HepG2 (cell line): ENCODE results near the gene ULK3. TPM values are rescaled to one million over a fixed set of nuclear protein-coding genes. Genes with fewer than 3 reads are reported as not detected.
A peak's percentile ranks its signal among the peaks of the same experiment; 100 is the strongest.

Experiments used
- ISL2 ChIP-seq: sonication (generic); formaldehyde crosslinking; IDR thresholded peaks from 2 replicates; pipeline ENCODE4 v1.5.0; 2020; ENCODE audit warnings: missing genetic modification reagents
- KDM6A ChIP-seq: IDR thresholded peaks from 2 replicates; pipeline ENCODE4 v1.6.1; 2016; ENCODE audit warnings: low read depth
- TEAD3 ChIP-seq: optimal IDR thresholded peaks from 2 replicates; pipeline ENCODE3; 2016; ENCODE audit warnings: borderline replicate concordance
- ZNF234 ChIP-seq: sonication (generic); formaldehyde crosslinking; conservative IDR thresholded peaks from 2 replicates; pipeline ENCODE4 v1.5.1; 2020; ENCODE audit warnings: mild to moderate bottlenecking, missing genetic modification reagents
- ZNF766 ChIP-seq: sonication (generic); formaldehyde crosslinking; IDR thresholded peaks from 2 replicates; pipeline ENCODE4 v1.5.0; 2020; ENCODE audit warnings: missing genetic modification reagents, borderline replicate concordance
- polyA plus RNA-seq, 8 experiments: library from polyadenylated mRNA; depleted of rRNA in 3 of 8; stranded (reverse) in 7 of 8; unstranded in 1 of 8; fragments of >200 nt; fragmentation: Illumina TruSeq in 4 of 8; extraction: Trizol in 4 of 8; gene quantifications; 2 replicates each; pipeline versions ENCODE4 v1.2.1 to v1.2.3, GENCODE V29; 2011 to 2016; ENCODE audit warnings: low read depth in 4 of 8, missing spikeins in 1 of 8, mixed read lengths in 1 of 8; ENCODE audit not compliant: insufficient read depth in 1 of 8
- total RNA-seq, 5 experiments: library from RNA; depleted of rRNA; stranded (reverse); fragments of >200 nt; fragmentation: Illumina TruSeq; extraction: Trizol; gene quantifications; 2 replicates each; pipeline ENCODE4 v1.2.3, GENCODE V29; 2016; ENCODE audit warnings: low read depth in 1 of 5
- TF ChIP-seq, protein P1 (sequence below): sonication (generic); formaldehyde crosslinking; IDR thresholded peaks from 2 replicates; pipeline ENCODE4 v1.5.0; 2020; ENCODE audit warnings: mild to moderate bottlenecking, missing genetic modification reagents, borderline replicate concordance
- TF ChIP-seq, protein P2 (sequence below): sonication (generic); formaldehyde crosslinking; IDR thresholded peaks from 2 replicates; pipeline ENCODE4 v1.5.0; 2020; ENCODE audit warnings: missing genetic modification reagents
- TF ChIP-seq, protein P3 (sequence below): sonication (generic); formaldehyde crosslinking; IDR thresholded peaks from 2 replicates; pipeline ENCODE4 v1.4.0; 2020; ENCODE audit warnings: missing genetic modification reagents
- TF ChIP-seq, protein P4 (sequence below): sonication (generic); formaldehyde crosslinking; IDR thresholded peaks from 2 replicates; pipeline ENCODE4 v1.4.0; 2020; ENCODE audit warnings: missing genetic modification reagents
- TF ChIP-seq, protein P5 (sequence below): sonication (generic); formaldehyde crosslinking; IDR thresholded peaks from 2 replicates; pipeline ENCODE4 v1.8.0; 2022; ENCODE audit warnings: missing genetic modification reagents, mild to moderate bottlenecking, borderline replicate concordance

Gene ULK3
- total and polyA plus RNA-seq, 2 of the 13 experiments (the other 11 are each of a cell fraction or from before 2014, with no cell fraction given) = 15.2 to 23.7 TPM

DNA sequence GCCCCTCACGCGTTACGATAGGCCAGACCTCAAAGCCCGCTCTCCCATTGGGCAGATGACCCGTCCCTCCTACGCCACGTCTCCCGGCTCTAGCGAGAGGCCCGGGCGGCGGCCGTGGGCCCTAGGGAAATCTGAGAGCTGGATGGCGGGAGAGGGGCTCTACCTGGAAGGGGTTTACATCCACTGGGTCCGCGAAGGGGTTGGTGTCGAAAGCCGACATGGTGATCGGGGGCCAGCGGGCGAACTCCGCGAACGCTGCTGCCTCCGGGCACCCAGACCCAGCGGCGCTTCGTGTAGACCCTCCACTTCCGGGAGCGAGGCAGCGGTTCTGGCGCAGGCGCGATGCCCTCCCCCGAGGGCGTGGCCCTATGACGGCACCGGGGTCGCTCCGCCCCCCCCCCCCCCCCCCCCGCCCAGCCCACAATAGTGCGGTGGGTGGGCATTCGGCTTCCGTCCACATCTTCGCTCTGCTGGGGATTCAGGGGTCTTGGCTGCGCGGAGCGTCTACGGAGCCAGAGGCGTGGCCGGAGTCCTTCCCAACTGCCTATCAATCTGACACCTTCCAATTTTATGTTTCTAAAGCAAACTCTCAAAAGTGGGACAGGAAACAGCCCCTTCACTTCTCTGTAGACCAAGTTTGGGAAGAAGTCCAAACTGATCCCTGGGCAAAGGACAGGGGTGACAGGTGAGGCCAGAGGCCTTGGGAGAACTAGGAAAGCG lies 30.2 kb upstream of the ULK3 start, which contains the start of gene SCAMP2 (continued):
- TF ChIP-seq, protein P1, sequence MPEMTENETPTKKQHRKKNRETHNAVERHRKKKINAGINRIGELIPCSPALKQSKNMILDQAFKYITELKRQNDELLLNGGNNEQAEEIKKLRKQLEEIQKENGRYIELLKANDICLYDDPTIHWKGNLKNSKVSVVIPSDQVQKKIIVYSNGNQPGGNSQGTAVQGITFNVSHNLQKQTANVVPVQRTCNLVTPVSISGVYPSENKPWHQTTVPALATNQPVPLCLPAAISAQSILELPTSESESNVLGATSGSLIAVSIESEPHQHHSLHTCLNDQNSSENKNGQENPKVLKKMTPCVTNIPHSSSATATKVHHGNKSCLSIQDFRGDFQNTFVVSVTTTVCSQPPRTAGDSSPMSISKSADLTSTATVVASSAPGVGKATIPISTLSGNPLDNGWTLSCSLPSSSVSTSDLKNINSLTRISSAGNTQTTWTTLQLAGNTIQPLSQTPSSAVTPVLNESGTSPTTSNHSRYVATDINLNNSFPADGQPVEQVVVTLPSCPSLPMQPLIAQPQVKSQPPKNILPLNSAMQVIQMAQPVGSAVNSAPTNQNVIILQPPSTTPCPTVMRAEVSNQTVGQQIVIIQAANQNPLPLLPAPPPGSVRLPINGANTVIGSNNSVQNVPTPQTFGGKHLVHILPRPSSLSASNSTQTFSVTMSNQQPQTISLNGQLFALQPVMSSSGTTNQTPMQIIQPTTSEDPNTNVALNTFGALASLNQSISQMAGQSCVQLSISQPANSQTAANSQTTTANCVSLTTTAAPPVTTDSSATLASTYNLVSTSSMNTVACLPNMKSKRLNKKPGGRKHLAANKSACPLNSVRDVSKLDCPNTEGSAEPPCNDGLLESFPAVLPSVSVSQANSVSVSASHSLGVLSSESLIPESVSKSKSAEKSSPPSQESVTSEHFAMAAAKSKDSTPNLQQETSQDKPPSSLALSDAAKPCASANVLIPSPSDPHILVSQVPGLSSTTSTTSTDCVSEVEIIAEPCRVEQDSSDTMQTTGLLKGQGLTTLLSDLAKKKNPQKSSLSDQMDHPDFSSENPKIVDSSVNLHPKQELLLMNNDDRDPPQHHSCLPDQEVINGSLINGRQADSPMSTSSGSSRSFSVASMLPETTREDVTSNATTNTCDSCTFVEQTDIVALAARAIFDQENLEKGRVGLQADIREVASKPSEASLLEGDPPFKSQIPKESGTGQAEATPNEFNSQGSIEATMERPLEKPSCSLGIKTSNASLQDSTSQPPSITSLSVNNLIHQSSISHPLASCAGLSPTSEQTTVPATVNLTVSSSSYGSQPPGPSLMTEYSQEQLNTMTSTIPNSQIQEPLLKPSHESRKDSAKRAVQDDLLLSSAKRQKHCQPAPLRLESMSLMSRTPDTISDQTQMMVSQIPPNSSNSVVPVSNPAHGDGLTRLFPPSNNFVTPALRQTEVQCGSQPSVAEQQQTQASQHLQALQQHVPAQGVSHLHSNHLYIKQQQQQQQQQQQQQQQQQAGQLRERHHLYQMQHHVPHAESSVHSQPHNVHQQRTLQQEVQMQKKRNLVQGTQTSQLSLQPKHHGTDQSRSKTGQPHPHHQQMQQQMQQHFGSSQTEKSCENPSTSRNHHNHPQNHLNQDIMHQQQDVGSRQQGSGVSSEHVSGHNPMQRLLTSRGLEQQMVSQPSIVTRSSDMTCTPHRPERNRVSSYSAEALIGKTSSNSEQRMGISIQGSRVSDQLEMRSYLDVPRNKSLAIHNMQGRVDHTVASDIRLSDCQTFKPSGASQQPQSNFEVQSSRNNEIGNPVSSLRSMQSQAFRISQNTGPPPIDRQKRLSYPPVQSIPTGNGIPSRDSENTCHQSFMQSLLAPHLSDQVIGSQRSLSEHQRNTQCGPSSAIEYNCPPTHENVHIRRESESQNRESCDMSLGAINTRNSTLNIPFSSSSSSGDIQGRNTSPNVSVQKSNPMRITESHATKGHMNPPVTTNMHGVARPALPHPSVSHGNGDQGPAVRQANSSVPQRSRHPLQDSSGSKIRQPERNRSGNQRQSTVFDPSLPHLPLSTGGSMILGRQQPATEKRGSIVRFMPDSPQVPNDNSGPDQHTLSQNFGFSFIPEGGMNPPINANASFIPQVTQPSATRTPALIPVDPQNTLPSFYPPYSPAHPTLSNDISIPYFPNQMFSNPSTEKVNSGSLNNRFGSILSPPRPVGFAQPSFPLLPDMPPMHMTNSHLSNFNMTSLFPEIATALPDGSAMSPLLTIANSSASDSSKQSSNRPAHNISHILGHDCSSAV (CRISPR knock-in tag) = no peak
- no peak for TF ChIP-seq TEAD3 (CRISPR knock-in tag)
- TF ChIP-seq, protein P2, sequence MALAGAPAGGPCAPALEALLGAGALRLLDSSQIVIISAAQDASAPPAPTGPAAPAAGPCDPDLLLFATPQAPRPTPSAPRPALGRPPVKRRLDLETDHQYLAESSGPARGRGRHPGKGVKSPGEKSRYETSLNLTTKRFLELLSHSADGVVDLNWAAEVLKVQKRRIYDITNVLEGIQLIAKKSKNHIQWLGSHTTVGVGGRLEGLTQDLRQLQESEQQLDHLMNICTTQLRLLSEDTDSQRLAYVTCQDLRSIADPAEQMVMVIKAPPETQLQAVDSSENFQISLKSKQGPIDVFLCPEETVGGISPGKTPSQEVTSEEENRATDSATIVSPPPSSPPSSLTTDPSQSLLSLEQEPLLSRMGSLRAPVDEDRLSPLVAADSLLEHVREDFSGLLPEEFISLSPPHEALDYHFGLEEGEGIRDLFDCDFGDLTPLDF (CRISPR knock-in tag) = no peak
- TF ChIP-seq, protein P3, sequence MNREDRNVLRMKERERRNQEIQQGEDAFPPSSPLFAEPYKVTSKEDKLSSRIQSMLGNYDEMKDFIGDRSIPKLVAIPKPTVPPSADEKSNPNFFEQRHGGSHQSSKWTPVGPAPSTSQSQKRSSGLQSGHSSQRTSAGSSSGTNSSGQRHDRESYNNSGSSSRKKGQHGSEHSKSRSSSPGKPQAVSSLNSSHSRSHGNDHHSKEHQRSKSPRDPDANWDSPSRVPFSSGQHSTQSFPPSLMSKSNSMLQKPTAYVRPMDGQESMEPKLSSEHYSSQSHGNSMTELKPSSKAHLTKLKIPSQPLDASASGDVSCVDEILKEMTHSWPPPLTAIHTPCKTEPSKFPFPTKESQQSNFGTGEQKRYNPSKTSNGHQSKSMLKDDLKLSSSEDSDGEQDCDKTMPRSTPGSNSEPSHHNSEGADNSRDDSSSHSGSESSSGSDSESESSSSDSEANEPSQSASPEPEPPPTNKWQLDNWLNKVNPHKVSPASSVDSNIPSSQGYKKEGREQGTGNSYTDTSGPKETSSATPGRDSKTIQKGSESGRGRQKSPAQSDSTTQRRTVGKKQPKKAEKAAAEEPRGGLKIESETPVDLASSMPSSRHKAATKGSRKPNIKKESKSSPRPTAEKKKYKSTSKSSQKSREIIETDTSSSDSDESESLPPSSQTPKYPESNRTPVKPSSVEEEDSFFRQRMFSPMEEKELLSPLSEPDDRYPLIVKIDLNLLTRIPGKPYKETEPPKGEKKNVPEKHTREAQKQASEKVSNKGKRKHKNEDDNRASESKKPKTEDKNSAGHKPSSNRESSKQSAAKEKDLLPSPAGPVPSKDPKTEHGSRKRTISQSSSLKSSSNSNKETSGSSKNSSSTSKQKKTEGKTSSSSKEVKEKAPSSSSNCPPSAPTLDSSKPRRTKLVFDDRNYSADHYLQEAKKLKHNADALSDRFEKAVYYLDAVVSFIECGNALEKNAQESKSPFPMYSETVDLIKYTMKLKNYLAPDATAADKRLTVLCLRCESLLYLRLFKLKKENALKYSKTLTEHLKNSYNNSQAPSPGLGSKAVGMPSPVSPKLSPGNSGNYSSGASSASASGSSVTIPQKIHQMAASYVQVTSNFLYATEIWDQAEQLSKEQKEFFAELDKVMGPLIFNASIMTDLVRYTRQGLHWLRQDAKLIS (CRISPR knock-in tag) = no peak
- TF ChIP-seq, protein P4, sequence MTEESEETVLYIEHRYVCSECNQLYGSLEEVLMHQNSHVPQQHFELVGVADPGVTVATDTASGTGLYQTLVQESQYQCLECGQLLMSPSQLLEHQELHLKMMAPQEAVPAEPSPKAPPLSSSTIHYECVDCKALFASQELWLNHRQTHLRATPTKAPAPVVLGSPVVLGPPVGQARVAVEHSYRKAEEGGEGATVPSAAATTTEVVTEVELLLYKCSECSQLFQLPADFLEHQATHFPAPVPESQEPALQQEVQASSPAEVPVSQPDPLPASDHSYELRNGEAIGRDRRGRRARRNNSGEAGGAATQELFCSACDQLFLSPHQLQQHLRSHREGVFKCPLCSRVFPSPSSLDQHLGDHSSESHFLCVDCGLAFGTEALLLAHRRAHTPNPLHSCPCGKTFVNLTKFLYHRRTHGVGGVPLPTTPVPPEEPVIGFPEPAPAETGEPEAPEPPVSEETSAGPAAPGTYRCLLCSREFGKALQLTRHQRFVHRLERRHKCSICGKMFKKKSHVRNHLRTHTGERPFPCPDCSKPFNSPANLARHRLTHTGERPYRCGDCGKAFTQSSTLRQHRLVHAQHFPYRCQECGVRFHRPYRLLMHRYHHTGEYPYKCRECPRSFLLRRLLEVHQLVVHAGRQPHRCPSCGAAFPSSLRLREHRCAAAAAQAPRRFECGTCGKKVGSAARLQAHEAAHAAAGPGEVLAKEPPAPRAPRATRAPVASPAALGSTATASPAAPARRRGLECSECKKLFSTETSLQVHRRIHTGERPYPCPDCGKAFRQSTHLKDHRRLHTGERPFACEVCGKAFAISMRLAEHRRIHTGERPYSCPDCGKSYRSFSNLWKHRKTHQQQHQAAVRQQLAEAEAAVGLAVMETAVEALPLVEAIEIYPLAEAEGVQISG (CRISPR knock-in tag) = peak; percentile 33; the same call in 1 of the 2 replicates
- no peak for TF ChIP-seq ZNF234 (CRISPR knock-in tag)
- 0 out of 2 replicates have a peak, but pooled peaks have one; percentile 61 for TF ChIP-seq ISL2 (CRISPR knock-in tag)
- TF ChIP-seq, protein P5, sequence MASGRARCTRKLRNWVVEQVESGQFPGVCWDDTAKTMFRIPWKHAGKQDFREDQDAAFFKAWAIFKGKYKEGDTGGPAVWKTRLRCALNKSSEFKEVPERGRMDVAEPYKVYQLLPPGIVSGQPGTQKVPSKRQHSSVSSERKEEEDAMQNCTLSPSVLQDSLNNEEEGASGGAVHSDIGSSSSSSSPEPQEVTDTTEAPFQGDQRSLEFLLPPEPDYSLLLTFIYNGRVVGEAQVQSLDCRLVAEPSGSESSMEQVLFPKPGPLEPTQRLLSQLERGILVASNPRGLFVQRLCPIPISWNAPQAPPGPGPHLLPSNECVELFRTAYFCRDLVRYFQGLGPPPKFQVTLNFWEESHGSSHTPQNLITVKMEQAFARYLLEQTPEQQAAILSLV (CRISPR knock-in tag) = peak; percentile 19; the same call in 1 of the 2 replicates
- TF ChIP-seq KDM6A = no peak
- TF ChIP-seq ZNF766 = no peak
